Measurements from ENCODE around the gene SYNM.

SYNM gene

GRCh38 chr15:99143655-99144610 is 39.1 kb downstream of the SYNM start:
- DNase-seq (ENCODE audit: low spot score) = no peak

- DNase-seq (ENCODE audit: low spot score) = no peak
Measured at GRCh38 chr15:99145005-99145404, 40.1 kb downstream of the SYNM start.

GRCh38 chr15:99145778-99146177 is 40.9 kb downstream of the SYNM start:
- no peak for DNase-seq (ENCODE audit: low spot score)

- DNase-seq (ENCODE audit: low spot score) = no peak
Measured at GRCh38 chr15:99146661-99147060, 41.8 kb downstream of the SYNM start.

GRCh38 chr15:99148851-99149276 is 44.0 kb downstream of the SYNM start:
- no peak for DNase-seq (ENCODE audit: low spot score)

- DNase-seq (ENCODE audit: low spot score) = no peak
Measured at GRCh38 chr15:99149366-99149765, 44.5 kb downstream of the SYNM start.

GRCh38 chr15:99151156-99151555 is 46.3 kb downstream of the SYNM start:
- DNase-seq (ENCODE audit: low spot score) = no peak

GRCh38 chr15:99153026-99153535 is 48.2 kb downstream of the SYNM start:
- no peak for DNase-seq (ENCODE audit: low spot score)

- DNase-seq (ENCODE audit: low spot score) = no peak
Measured at GRCh38 chr15:99154271-99154670, 49.4 kb downstream of the SYNM start.

GRCh38 chr15:99155961-99156443 is 51.1 kb downstream of the SYNM start:
- DNase-seq (ENCODE audit: low spot score) = no peak

- no peak for DNase-seq (ENCODE audit: low spot score)
Measured at GRCh38 chr15:99157456-99157855, 52.6 kb downstream of the SYNM start.

GRCh38 chr15:99158626-99159412 is 53.9 kb downstream of the SYNM start:
- no peak for DNase-seq (ENCODE audit: low spot score)

GRCh38 chr15:99163271-99164062 is 58.6 kb downstream of the SYNM start:
- DNase-seq (ENCODE audit: low spot score) = no peak

- DNase-seq (ENCODE audit: low spot score) = no peak
Measured at GRCh38 chr15:99164119-99164518, 59.2 kb downstream of the SYNM start.

GRCh38 chr15:99165020-99165790 is 60.3 kb downstream of the SYNM start:
- DNase-seq (ENCODE audit: low spot score) = no peak

GRCh38 chr15:99165956-99166689 is 61.2 kb downstream of the SYNM start:
- no peak for DNase-seq (ENCODE audit: low spot score)

GRCh38 chr15:99167201-99167600 is 62.3 kb downstream of the SYNM start:
- no peak for DNase-seq (ENCODE audit: low spot score)

- no peak for DNase-seq (ENCODE audit: low spot score)
Measured at GRCh38 chr15:99167640-99168039, 62.8 kb downstream of the SYNM start.

- DNase-seq (ENCODE audit: low spot score) = peak; percentile 15
Measured at GRCh38 chr15:99168601-99169580, 64.0 kb downstream of the SYNM start.
